DOHH2 (cell line): ENCODE data around the gene PIP5K1C.

Experiments used
- EZH2phosphoT487 ChIP-seq: fragments of 200-600 bp; sonication (generic); IDR thresholded peaks from 2 replicates; pipeline ENCODE4 v1.6.1; 2017; ENCODE audit warnings: borderline replicate concordance, mild to moderate bottlenecking, antibody characterized with exemption, low read length, moderate library complexity, mixed read lengths
- TF ChIP-seq, protein P1 (sequence below): fragments of 200-600 bp; sonication (generic); IDR thresholded peaks from one replicate; pipeline ENCODE4 v1.5.1; 2014; ENCODE audit warnings: antibody characterized with exemption, mild to moderate bottlenecking, low read depth, low read length; ENCODE audit not compliant: poor library complexity, severe bottlenecking

DNA sequence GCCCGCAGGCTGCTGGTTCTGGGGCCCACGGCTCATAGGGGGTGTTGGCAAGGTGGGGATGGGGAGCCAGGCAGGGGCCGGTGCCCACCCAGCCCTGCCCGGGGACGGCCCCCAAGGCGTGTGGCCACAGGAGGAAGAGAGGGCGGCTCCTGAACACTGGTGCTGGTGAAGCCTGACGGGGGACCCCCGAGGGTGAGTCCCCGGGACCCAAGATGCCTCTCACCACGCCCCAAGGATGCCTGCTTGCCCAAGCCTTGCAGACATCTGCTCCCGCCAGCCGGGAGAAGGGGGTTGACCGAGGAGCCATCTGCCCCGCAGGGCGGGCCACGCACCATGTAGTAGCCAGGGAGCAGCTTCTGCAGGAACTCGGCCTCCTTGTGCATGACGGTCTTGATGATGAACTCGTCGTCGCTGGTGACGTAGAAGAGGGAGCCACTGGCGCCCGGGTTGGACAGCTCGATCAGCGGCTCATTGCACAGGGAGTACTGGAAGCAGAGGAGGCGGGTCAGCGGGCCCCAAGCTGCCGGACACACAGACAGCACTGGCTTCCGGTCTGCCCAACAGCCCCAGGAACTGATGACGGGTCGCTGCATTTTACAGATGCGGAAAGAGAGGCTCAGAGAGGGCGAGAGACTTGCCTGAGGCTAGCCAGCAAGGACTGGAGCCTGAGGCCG lies 44.1 kb downstream of the PIP5K1C start:
- TF ChIP-seq, protein P1, sequence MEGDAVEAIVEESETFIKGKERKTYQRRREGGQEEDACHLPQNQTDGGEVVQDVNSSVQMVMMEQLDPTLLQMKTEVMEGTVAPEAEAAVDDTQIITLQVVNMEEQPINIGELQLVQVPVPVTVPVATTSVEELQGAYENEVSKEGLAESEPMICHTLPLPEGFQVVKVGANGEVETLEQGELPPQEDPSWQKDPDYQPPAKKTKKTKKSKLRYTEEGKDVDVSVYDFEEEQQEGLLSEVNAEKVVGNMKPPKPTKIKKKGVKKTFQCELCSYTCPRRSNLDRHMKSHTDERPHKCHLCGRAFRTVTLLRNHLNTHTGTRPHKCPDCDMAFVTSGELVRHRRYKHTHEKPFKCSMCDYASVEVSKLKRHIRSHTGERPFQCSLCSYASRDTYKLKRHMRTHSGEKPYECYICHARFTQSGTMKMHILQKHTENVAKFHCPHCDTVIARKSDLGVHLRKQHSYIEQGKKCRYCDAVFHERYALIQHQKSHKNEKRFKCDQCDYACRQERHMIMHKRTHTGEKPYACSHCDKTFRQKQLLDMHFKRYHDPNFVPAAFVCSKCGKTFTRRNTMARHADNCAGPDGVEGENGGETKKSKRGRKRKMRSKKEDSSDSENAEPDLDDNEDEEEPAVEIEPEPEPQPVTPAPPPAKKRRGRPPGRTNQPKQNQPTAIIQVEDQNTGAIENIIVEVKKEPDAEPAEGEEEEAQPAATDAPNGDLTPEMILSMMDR, result no peak
- TF ChIP-seq EZH2phosphoT487, result no peak
